Colonic mucosa (tissue), 4 donors: ENCODE measurements around the gene CUTA. TPM values are rescaled to one million over a fixed set of nuclear protein-coding genes. Genes with fewer than 3 reads are reported as not detected.

Source experiments
- DNase-seq: peaks from one replicate; pipeline ENCODE4 v3.0.0-alpha.2; 2020
- H3K27ac ChIP-seq: fragments of 200-600 bp; one replicate; pipeline ENCODE4 v1.8.0; 2021
- H3K27me3 ChIP-seq: fragments of 200-600 bp; one replicate; pipeline ENCODE4 v1.8.0; 2021
- H3K36me3 ChIP-seq: fragments of 200-600 bp; one replicate; pipeline ENCODE4 v1.8.0; 2021
- H3K4me1 ChIP-seq: fragments of 200-600 bp; one replicate; pipeline ENCODE4 v1.8.0; 2021; ENCODE audit warnings: mild to moderate bottlenecking
- H3K4me3 ChIP-seq: fragments of 200-600 bp; one replicate; pipeline ENCODE4 v1.8.0; 2021
- H3K9ac ChIP-seq, 2 donors: one replicate each; pipeline ENCODE4 v1.7.0; 2013; ENCODE audit warnings: control low read depth in 2 of 2, low read depth in 2 of 2, low read length in 2 of 2
- H3K9me3 ChIP-seq: fragments of 200-600 bp; one replicate; pipeline ENCODE4 v1.8.0; 2021
- intact Hi-C: fragments of 100-400 bp; cut with DNase I; formaldehyde crosslinking; loops from one replicate; pipeline ENCODE4 v1.14.1; 2022
- total RNA-seq, 2 donors: library from RNA; stranded (reverse); fragmentation: NEBNext Ultra II Directional in 1 of 2; extraction: Animal tissue kit (Norgen Biotek cat#: 25700) in 1 of 2; gene quantifications; one replicate each; pipeline ENCODE4 v1.2.1, GENCODE V29; 2021
- TF ChIP-seq, protein P1 (sequence below): fragments of 200-600 bp; IDR thresholded peaks from one replicate; pipeline ENCODE4 v1.8.0; 2022; ENCODE audit warnings: antibody characterized with exemption, mild to moderate bottlenecking
- donor health status: healthy.
- donor health status: DM: no; HTN: no; CAD: no.
- donor health status: DM: no; HTN: no; CAD: no.

The CUTA gene, protein sequence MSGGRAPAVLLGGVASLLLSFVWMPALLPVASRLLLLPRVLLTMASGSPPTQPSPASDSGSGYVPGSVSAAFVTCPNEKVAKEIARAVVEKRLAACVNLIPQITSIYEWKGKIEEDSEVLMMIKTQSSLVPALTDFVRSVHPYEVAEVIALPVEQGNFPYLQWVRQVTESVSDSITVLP
- 100 to 1,000 TPM; 145 to 172 TPM for total RNA-seq

DNA sequence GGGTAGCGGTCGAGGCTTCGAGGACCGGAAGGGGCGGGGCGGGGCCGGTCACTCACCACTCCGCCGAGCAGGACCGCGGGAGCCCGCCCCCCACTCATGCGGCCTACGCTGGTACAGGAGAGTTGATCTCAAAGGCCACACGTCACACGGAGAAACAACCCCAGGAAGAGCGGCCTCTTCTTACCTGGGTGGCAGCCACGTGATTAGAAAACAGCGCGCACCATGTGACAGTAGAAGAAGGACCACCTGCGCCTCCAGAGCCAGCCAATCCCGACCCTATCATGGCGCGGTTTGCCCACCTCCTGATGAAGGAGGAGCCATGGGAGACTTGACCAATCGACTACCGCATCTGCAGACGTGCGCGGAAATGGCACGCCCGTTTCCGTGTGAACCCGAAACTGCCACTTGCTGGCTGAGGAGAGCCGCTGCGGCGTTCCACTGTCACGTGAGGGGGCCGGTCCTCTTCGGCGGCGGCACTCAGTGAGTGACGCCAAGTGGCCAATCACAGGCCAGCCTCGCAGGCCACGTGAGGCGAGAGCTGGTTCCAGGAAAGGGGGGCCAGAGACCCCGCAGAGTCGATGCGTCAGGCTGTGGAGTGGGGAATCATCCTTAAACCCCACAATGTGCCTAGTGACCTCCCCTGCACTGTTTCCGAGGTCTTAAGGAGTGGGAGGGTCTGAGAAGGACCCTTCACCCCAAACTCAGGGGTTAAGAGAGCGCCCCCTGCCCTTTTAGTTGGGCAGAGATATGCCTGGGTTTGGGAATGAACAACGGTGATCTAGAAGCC, at the start of gene CUTA:
Gene CUTA, minus strand, starts transcription at position 205 of the 787 bp plus-strand sequence. Its CDS starts 107 bp downstream, at position 98.
- Histone ChIP-seq H3K9me3 (no peaks in the 10 kb centered on the region), H3K4me3 (peak within 1 kb of the TSS; percentile 67), H3K36me3 (peaks cover 1% of the 10 kb centered on the region), H3K27me3 (no peaks in the 10 kb centered on the region), H3K9ac (peak within 1 kb of the TSS; percentile 58 to 93), H3K4me1 (peaks cover 7% of the 10 kb centered on the region), H3K27ac (peak within 1 kb of the TSS; percentile 79)
- peak; percentile 98 for DNase-seq
- intact Hi-C loops, result loop anchor here (10.0 kb wide), 1 partner anchor 103 kb away; the partner anchor contains the start of genes TAPBP and ZBTB22
- TF ChIP-seq, protein P1, sequence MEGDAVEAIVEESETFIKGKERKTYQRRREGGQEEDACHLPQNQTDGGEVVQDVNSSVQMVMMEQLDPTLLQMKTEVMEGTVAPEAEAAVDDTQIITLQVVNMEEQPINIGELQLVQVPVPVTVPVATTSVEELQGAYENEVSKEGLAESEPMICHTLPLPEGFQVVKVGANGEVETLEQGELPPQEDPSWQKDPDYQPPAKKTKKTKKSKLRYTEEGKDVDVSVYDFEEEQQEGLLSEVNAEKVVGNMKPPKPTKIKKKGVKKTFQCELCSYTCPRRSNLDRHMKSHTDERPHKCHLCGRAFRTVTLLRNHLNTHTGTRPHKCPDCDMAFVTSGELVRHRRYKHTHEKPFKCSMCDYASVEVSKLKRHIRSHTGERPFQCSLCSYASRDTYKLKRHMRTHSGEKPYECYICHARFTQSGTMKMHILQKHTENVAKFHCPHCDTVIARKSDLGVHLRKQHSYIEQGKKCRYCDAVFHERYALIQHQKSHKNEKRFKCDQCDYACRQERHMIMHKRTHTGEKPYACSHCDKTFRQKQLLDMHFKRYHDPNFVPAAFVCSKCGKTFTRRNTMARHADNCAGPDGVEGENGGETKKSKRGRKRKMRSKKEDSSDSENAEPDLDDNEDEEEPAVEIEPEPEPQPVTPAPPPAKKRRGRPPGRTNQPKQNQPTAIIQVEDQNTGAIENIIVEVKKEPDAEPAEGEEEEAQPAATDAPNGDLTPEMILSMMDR, result no peak

DNA sequence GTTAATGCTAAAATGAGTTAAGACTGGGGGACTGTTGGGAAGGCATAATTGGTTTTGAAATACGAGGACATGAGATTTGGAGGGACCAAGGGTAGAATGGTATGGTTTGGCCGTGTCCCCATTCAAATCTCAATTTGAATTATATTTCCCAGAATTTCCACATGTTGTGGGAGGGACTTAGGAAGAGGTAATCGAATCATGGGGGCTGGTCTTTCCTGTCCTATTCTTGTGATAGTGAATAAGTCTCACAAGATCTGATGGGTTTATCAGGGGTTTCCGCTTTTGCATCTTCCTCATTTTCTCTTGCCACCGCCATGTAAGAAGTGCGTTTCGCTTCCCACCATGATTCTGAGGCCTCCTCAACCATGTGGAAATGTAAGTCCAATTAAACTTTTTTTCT, 49.2 kb upstream of the CUTA start:
- intact Hi-C loops, result no loop called here
- Histone ChIP-seq H3K4me1 (no peaks in the 10 kb centered on the region), H3K27ac (no peak overlapping the region), H3K4me3 (no peak overlapping the region), H3K9me3 (no peaks in the 10 kb centered on the region), H3K27me3 (no peaks in the 10 kb centered on the region), H3K9ac (no peak overlapping the region), H3K36me3 (no peaks in the 10 kb centered on the region)
- TF ChIP-seq, protein P1, result no peak
- DNase-seq, result no peak

DNA sequence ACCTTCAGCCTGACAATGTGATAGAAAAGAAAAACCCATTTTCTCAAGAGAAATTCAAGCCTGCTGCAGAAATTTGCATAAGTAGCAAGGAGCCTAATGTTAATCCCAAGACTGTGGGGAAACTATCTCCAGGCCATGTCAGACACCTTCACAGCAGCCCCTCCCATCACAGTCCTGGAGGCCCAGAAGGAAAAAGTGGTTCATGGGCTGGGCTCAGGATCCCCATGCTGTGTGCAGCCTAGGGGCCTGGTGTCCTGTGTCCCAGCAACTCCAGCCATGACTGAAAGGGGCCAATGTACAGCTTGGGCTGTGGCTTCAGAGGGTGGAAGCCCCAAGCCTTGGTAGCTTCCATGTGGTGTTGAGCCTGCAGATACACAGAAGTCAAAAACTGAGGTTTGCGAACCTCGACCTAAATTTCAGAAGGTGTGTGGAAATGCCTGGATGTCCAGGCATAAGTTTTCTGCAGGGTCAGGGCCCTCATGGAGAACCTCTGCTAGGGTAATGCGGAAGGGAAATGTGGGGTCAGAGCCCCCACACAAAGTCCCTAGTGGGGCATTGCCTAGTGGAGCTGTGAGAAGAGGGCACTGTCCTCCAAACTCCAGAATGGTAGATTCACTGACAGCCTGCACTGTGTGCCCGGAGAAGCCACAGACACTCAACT, 48.3 kb upstream of the CUTA start:
- Histone ChIP-seq H3K4me3 (no peak overlapping the region), H3K9ac (no peak overlapping the region), H3K36me3 (no peaks in the 10 kb centered on the region), H3K27ac (no peak overlapping the region), H3K9me3 (no peaks in the 10 kb centered on the region), H3K4me1 (no peaks in the 10 kb centered on the region), H3K27me3 (no peaks in the 10 kb centered on the region)
- DNase-seq, result no peak
- TF ChIP-seq, protein P1, result no peak
- intact Hi-C loops, result no loop called here

DNA sequence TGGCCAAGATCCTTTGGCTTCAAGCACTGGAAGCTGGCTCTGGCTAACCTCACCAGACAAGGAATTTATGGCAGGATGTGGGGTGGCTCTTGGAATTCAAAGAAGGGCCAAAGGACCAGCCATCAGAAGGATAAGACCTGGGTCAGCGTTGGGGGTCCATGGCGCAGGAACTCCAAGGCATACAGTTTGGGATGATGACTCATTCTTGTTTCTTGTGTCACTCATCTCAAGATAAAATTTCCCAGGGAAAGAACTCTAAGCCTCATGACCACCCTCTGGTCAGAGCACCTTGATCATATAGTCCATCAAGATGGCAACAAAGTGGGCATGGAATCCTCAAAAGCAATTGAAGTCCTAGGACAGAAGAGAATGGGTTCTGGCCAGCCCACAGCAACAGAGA, 41.3 kb upstream of the CUTA start:
- H3K9ac ChIP-seq, result no peak overlapping the region
- no peaks in the 10 kb centered on the region for H3K4me1 ChIP-seq
- H3K4me3 ChIP-seq, result no peak overlapping the region
- TF ChIP-seq, protein P1, result no peak
- intact Hi-C loops, result no loop called here
- no peak overlapping the region for H3K27ac ChIP-seq
- DNase-seq, result no peak
- H3K9me3 ChIP-seq, result no peaks in the 10 kb centered on the region
- no peaks in the 10 kb centered on the region for H3K36me3 ChIP-seq
- no peaks in the 10 kb centered on the region for H3K27me3 ChIP-seq

DNA sequence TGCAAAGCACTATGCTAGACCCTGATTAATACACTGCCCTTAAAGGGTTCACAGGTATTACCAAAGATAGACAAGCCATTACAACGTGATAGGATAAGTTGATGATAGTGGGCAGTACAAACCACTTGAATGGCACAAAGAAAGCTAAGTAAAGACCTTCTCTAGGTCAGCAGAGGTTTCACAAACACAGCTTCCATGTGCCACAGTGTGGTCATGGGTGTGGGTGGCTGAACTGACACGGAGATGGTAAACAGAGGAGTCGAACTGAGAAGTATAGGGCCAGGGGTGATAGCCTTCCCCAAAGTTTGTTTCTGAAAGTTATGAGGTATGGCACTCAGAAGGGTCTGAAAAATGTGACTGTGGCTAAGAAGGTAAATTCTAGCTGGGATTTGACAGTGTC, 40.8 kb upstream of the CUTA start:
- H3K4me1 ChIP-seq, result no peaks in the 10 kb centered on the region
- intact Hi-C loops, result no loop called here
- no peak for DNase-seq
- no peaks in the 10 kb centered on the region for H3K9me3 ChIP-seq
- no peak overlapping the region for H3K4me3 ChIP-seq
- no peaks in the 10 kb centered on the region for H3K36me3 ChIP-seq
- H3K9ac ChIP-seq, result no peak overlapping the region
- no peaks in the 10 kb centered on the region for H3K27me3 ChIP-seq
- TF ChIP-seq, protein P1, result no peak
- no peak overlapping the region for H3K27ac ChIP-seq
